CD4-positive, alpha-beta T cell (primary cell): ENCODE measurements around the gene SDS. TPM values are rescaled to one million over a fixed set of nuclear protein-coding genes. Genes with fewer than 3 reads are reported as not detected.

ENCODE experiments used
- ATAC-seq: fragments of 200-7000 bp; cut with Tn5 transposase; one replicate; pipeline ENCODE4 v1.10.0; 2022; ENCODE audit warnings: mild to moderate bottlenecking; ENCODE audit not compliant: poor library complexity
- CTCF ChIA-PET: fragments of 350-600 bp; sonication (Branson Sonifier 250); formaldehyde crosslinking; loops from one replicate; lab custom pipeline; 2021; ENCODE audit warnings: antibody characterized with exemption, inconsistent platforms; lab: Charles Lee
- POLR2A ChIA-PET: fragments of 350-600 bp; sonication (Branson Sonifier 250); formaldehyde crosslinking; loops from one replicate; lab custom pipeline; 2021; ENCODE audit warnings: antibody characterized with exemption, inconsistent platforms; lab: Charles Lee
- DNase-seq, 14 experiments: peaks; one replicate each; pipeline ENCODE4 v3.0.0-alpha.2; 2013 to 2020; ENCODE audit warnings: mixed read lengths in 2 of 14
- H3K27ac ChIP-seq, 2 donors: one replicate each; pipeline versions ENCODE4 v1.5.1 to v1.7.0; 2013; ENCODE audit warnings: low read length in 2 of 2, low read depth in 1 of 2, mild to moderate bottlenecking in 1 of 2
- H3K27me3 ChIP-seq, 2 experiments: 1 replicate in 1 of 2; 2 replicates in 1 of 2; pipeline versions ENCODE4 v1.6.1 to v1.7.0; 2013; ENCODE audit warnings: low read length in 2 of 2, control low read depth in 1 of 2, mild to moderate bottlenecking in 1 of 2, moderate library complexity in 1 of 2; ENCODE audit not compliant: insufficient read depth in 2 of 2, control insufficient read depth in 1 of 2
- H3K36me3 ChIP-seq: one replicate; pipeline ENCODE4 v1.6.1; 2013; ENCODE audit warnings: low read length, control low read depth; ENCODE audit not compliant: insufficient read depth
- H3K4me1 ChIP-seq: one replicate; pipeline ENCODE4 v1.6.1; 2013; ENCODE audit warnings: low read length, control low read depth; ENCODE audit not compliant: insufficient read depth
- H3K4me3 ChIP-seq: one replicate; pipeline ENCODE4 v1.5.1; 2013; ENCODE audit warnings: mild to moderate bottlenecking, low read length, moderate library complexity
- H3K9me3 ChIP-seq, 2 experiments: 1 replicate in 1 of 2; 2 replicates in 1 of 2; pipeline versions ENCODE4 v1.6.1 to v1.7.0; 2013; ENCODE audit warnings: low read length in 2 of 2, mild to moderate bottlenecking in 2 of 2, control low read depth in 1 of 2, moderate library complexity in 1 of 2; ENCODE audit not compliant: control insufficient read depth in 1 of 2, insufficient read depth in 1 of 2
- H3K27ac Mint-ChIP-seq: one replicate; pipeline ENCODE4 v1.8.0; 2020; ENCODE audit warnings: mixed read lengths
- H3K27me3 Mint-ChIP-seq: one replicate; pipeline ENCODE4 v1.8.0; 2021; ENCODE audit warnings: mixed read lengths
- H3K36me3 Mint-ChIP-seq: one replicate; pipeline ENCODE4 v1.8.0; 2021; ENCODE audit warnings: low read depth, mixed read lengths
- H3K4me1 Mint-ChIP-seq: one replicate; pipeline ENCODE4 v1.8.0; 2021; ENCODE audit warnings: low read depth, mixed read lengths
- H3K4me3 Mint-ChIP-seq: one replicate; pipeline ENCODE4 v1.8.0; 2020; ENCODE audit warnings: mild to moderate bottlenecking, mixed read lengths
- H3K9me3 Mint-ChIP-seq: one replicate; pipeline ENCODE4 v1.8.0; 2020; ENCODE audit warnings: mixed read lengths
- intact Hi-C, 2 experiments: fragments of 100-400 bp; cut with DNase I in 1 of 2; cut with micrococcal nuclease in 1 of 2; formaldehyde crosslinking; loops; one replicate each; pipeline versions ENCODE4 v1.15.1 to v1.9.0; 2023 to 2025; cut with DNase I, micrococcal nuclease
- total RNA-seq, 174 experiments: library from RNA in 2 of 174; stranded (reverse) in 2 of 174; gene quantifications; one replicate each; pipeline ENCODE4 v1.2.3 and lab custom pipeline; 2021 to 2026
- TF ChIP-seq, protein P1 (sequence below): fragments of 200-600 bp; IDR thresholded peaks from one replicate; pipeline ENCODE4 v1.8.0; 2022; ENCODE audit warnings: antibody characterized with exemption, mild to moderate bottlenecking

SDS gene
- total RNA-seq, 2 experiments from 2014 or later, result not detected

DNA sequence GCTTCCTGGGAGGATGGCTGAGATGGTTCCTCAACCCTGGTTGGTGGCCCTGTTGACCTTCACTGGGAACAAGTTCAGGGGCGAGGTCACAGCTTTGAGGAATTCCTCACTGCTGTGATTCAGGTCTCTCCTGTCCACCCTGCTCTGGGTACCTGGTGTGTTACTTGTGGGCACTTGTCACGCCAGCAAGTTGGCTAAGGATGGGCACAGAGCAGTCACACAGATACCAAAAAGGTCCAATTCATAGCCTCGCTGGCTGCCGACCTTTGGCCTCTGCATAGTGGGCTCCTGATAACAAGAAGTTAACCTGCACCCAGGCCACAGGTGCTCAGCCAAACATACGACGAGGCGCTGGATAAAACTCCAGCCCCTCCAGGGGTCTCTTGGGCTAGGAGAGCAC is 11.2 kb downstream of the SDS start:
- intact Hi-C loops, result no loop called here
- CTCF ChIA-PET, result no interaction called here
- ATAC-seq (no peak), DNase-seq (no peak)
- Mint-ChIP-seq H3K36me3 (peaks cover 9% of the 10 kb centered on the region), H3K4me1 (no peaks in the 10 kb centered on the region), H3K27ac (no peak overlapping the region), H3K4me3 (no peak overlapping the region), H3K27me3 (no peaks in the 10 kb centered on the region), H3K9me3 (no peaks in the 10 kb centered on the region)
- POLR2A ChIA-PET, result no interaction called here
- Histone ChIP-seq H3K9me3 (peaks cover 0 to 18% of the 10 kb centered on the region in 2 experiments), H3K27ac (no peak overlapping the region), H3K36me3 (peaks cover 13% of the 10 kb centered on the region), H3K4me3 (no peak overlapping the region), H3K27me3 (no peaks in the 10 kb centered on the region), H3K4me1 (no peaks in the 10 kb centered on the region)
- TF ChIP-seq, protein P1, sequence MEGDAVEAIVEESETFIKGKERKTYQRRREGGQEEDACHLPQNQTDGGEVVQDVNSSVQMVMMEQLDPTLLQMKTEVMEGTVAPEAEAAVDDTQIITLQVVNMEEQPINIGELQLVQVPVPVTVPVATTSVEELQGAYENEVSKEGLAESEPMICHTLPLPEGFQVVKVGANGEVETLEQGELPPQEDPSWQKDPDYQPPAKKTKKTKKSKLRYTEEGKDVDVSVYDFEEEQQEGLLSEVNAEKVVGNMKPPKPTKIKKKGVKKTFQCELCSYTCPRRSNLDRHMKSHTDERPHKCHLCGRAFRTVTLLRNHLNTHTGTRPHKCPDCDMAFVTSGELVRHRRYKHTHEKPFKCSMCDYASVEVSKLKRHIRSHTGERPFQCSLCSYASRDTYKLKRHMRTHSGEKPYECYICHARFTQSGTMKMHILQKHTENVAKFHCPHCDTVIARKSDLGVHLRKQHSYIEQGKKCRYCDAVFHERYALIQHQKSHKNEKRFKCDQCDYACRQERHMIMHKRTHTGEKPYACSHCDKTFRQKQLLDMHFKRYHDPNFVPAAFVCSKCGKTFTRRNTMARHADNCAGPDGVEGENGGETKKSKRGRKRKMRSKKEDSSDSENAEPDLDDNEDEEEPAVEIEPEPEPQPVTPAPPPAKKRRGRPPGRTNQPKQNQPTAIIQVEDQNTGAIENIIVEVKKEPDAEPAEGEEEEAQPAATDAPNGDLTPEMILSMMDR, result no peak

DNA sequence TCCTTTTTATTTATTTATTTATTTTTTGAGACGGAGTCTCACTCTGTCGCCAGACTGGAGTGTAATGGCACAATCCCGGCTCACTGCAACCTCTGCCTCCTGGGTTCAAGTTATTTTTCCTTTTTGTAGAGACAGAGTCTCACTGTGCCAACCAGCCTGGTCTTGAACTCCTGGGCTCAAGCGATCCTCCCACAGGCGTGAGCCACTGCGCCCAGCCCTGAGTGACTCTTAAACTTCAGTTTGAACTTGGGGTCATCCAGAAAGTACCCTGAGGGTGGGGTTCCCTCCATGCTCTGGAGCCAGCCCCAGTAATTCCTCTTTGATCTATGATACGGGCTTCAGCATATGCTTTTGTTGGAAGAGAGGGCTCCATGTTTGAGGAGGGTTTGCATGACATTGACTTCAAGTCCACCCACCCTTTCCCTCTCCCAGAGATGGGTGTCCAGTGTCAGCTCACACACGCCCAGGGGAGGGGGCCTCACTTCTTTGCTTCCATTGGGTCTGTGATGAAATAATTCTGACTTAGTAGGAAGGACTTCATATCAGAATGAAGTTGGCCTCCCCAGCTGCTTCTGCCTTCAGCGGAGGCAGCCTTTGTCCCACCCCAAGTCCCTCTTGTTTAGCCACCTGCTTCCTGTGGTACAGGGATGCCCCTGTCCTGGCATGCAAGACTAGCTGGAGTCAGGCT is 11.9 kb downstream of the SDS start:
- POLR2A ChIA-PET, result no interaction called here
- Mint-ChIP-seq H3K9me3 (no peaks in the 10 kb centered on the region), H3K27me3 (no peaks in the 10 kb centered on the region), H3K4me3 (no peak overlapping the region), H3K4me1 (no peaks in the 10 kb centered on the region), H3K27ac (no peak overlapping the region), H3K36me3 (peaks cover 17% of the 10 kb centered on the region)
- DNase-seq (no peak), ATAC-seq (no peak)
- TF ChIP-seq, protein P1, result no peak
- Histone ChIP-seq H3K36me3 (peaks cover 18% of the 10 kb centered on the region), H3K4me1 (no peaks in the 10 kb centered on the region), H3K9me3 (peaks cover 0 to 14% of the 10 kb centered on the region in 2 experiments), H3K27ac (no peak overlapping the region), H3K4me3 (no peak overlapping the region), H3K27me3 (no peaks in the 10 kb centered on the region)
- intact Hi-C loops, result no loop called here
- CTCF ChIA-PET, result no interaction called here

DNA sequence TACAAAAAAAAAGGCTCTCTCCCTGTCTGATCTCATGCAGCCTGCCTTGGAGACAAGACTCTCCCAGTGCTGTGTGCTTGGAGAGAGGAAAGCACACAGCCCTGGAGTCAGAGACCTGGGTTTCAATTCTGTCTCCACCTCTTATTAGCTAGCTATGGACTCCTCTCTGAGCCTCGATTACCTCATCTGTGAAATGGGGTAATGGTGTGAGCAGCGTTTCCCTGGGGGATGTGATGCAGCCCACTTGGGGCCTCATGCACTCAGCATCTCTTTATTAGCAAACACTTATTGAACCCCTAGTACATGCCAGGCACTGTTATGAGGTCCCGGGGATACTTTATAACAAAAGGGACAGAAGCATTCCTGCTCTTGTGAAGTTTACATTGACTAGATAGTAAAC is 12.5 kb downstream of the SDS start:
- no peaks in the 10 kb centered on the region for H3K4me1 Mint-ChIP-seq
- peaks cover 18% of the 10 kb centered on the region for H3K36me3 ChIP-seq
- ChIA-PET CTCF (no interaction called here), POLR2A (no interaction called here)
- no peak overlapping the region for H3K27ac ChIP-seq
- DNase-seq (no peak), ATAC-seq (no peak)
- no peak overlapping the region for H3K4me3 ChIP-seq
- H3K4me3 Mint-ChIP-seq, result no peak overlapping the region
- H3K27ac Mint-ChIP-seq, result no peak overlapping the region
- H3K27me3 ChIP-seq, result no peaks in the 10 kb centered on the region
- no peaks in the 10 kb centered on the region for H3K27me3 Mint-ChIP-seq
- TF ChIP-seq, protein P1, result no peak
- peaks cover 18% of the 10 kb centered on the region for H3K36me3 Mint-ChIP-seq
- H3K4me1 ChIP-seq, result no peaks in the 10 kb centered on the region
- H3K9me3 ChIP-seq, result peaks cover 0 to 14% of the 10 kb centered on the region in 2 experiments
- intact Hi-C loops, result no loop called here
- H3K9me3 Mint-ChIP-seq, result no peaks in the 10 kb centered on the region
